Endothelial cell of umbilical vein (primary cell): Measurements from ENCODE around the gene SSC5D. TPM values are rescaled to one million over a fixed set of nuclear protein-coding genes. Genes with fewer than 3 reads are reported as not detected.

ENCODE experiments used
- BruUV-seq: library from RNA; stranded (reverse); fragments of 400-500 nt; replicated peaks from 2 replicates; lab custom pipeline; 2021; lab: Mats Ljungman, UMichigan
- CTCF ChIA-PET: fragments of 300-600, 350-600 bp; sonication (Branson Sonifier 250); formaldehyde crosslinking; loops from one replicate; lab custom pipeline; 2021; ENCODE audit warnings: antibody characterized with exemption, inconsistent platforms; lab: Charles Lee
- POLR2A ChIA-PET: fragments of 300-600, 350-600 bp; sonication (Branson Sonifier 250); formaldehyde crosslinking; loops from one replicate; lab custom pipeline; 2021; ENCODE audit warnings: antibody characterized with exemption, inconsistent platforms; lab: Charles Lee
- DNase-seq: peaks from one replicate; pipeline ENCODE4 v3.0.0-alpha.2; 2011; ENCODE audit warnings: low read depth, low spot score
- FAIRE-seq: peaks from 2 replicates; lab custom pipeline; 2011; peaks lifted over from hg19 to GRCh38; lab: Jason Lieb, UNC
- H2AFZ ChIP-seq: 2 replicates; pipeline ENCODE4 v1.6.0; 2012; ENCODE audit warnings: low read depth, low read length, control low read depth, inconsistent platforms
- H3K27ac ChIP-seq: 2 replicates; pipeline ENCODE4 v1.5.1; 2011; ENCODE audit warnings: low read depth, mild to moderate bottlenecking, control low read depth, low read length, moderate library complexity; ENCODE audit not compliant: insufficient read depth
- H3K27me3 ChIP-seq, 2 experiments: 2 replicates each; pipeline versions ENCODE4 v1.6.0 to v1.6.1; 2011; ENCODE audit warnings: low read length in 2 of 2, mixed read lengths in 1 of 2; ENCODE audit not compliant: control insufficient read depth in 2 of 2, insufficient read depth in 2 of 2
- H3K36me3 ChIP-seq, 2 experiments: 2 replicates in 1 of 2; 3 replicates in 1 of 2; pipeline ENCODE4 v1.5.1; 2011; ENCODE audit warnings: low read length in 2 of 2, mild to moderate bottlenecking in 1 of 2, moderate library complexity in 1 of 2; ENCODE audit not compliant: control insufficient read depth in 2 of 2, insufficient read depth in 2 of 2; ENCODE audit errors: extremely low read depth in 1 of 2
- H3K4me1 ChIP-seq: 3 replicates; pipeline ENCODE4 v1.5.1; 2011; ENCODE audit warnings: mild to moderate bottlenecking, low read length; ENCODE audit not compliant: control insufficient read depth, insufficient read depth; ENCODE audit errors: extremely low read depth
- H3K4me2 ChIP-seq: 2 replicates; pipeline ENCODE4 v1.6.1; 2011; ENCODE audit warnings: low read length, control low read depth, mixed read lengths; ENCODE audit not compliant: insufficient read depth
- H3K4me3 ChIP-seq, 3 experiments: fragments of 200-600 bp in 1 of 3; sonication (generic), shearing (Covaris generic) in 1 of 3; replicated peaks in 1 of 3; 2 replicates each; pipeline ENCODE4 v1.5.1; 2011 to 2016; ENCODE audit warnings: control low read depth in 3 of 3, low read length in 3 of 3, mild to moderate bottlenecking in 2 of 3, inconsistent platforms in 1 of 3, low read depth in 1 of 3, moderate library complexity in 1 of 3; ENCODE audit not compliant: insufficient read depth in 1 of 3
- H3K79me2 ChIP-seq: 2 replicates; pipeline ENCODE4 v1.6.0; 2012; ENCODE audit warnings: low read length, inconsistent platforms; ENCODE audit not compliant: control insufficient read depth, insufficient read depth
- H3K9ac ChIP-seq: replicated peaks from 2 replicates; pipeline ENCODE3; 2011; ENCODE audit warnings: low read length, control low read depth; ENCODE audit not compliant: insufficient read depth; ENCODE audit errors: extremely low read depth
- H3K9me1 ChIP-seq: replicated peaks from 3 replicates; pipeline ENCODE4 v1.6.0; 2011; ENCODE audit warnings: mild to moderate bottlenecking, low read length; ENCODE audit not compliant: control insufficient read depth, insufficient read depth; ENCODE audit errors: extremely low read depth
- H3K9me3 ChIP-seq: replicated peaks from 2 replicates; pipeline ENCODE4 v1.5.1; 2012; ENCODE audit warnings: low read length, inconsistent platforms; ENCODE audit not compliant: control insufficient read depth, insufficient read depth
- H4K20me1 ChIP-seq: replicated peaks from 2 replicates; pipeline ENCODE3; 2011; ENCODE audit warnings: mild to moderate bottlenecking, low read length; ENCODE audit not compliant: control insufficient read depth, insufficient read depth; ENCODE audit errors: extremely low read depth
- CTCF ChIP-seq, 2 donors: IDR thresholded peaks; 1 replicate in 1 of 2; 2 replicates in 1 of 2; pipeline ENCODE4 v1.5.1; 2011; ENCODE audit warnings: low read length in 2 of 2, mild to moderate bottlenecking in 2 of 2, moderate library complexity in 2 of 2, control low read depth in 1 of 2, inconsistent platforms in 1 of 2, low read depth in 1 of 2; ENCODE audit not compliant: insufficient read depth in 1 of 2; ENCODE audit errors: extremely low read depth in 1 of 2
- EZH2 ChIP-seq: IDR thresholded peaks from 2 replicates; pipeline ENCODE4 v1.6.1; 2012; ENCODE audit warnings: borderline replicate concordance, low read depth, mild to moderate bottlenecking, moderate library complexity, low read length, inconsistent platforms; ENCODE audit not compliant: severe bottlenecking
- FOS ChIP-seq: IDR thresholded peaks from 2 replicates; pipeline ENCODE4 v1.6.1; 2011; ENCODE audit warnings: mild to moderate bottlenecking, low read length, moderate library complexity, borderline replicate concordance; ENCODE audit not compliant: insufficient read depth
- GATA2 ChIP-seq: IDR thresholded peaks from 2 replicates; pipeline ENCODE4 v1.7.0; 2011; ENCODE audit warnings: low read depth, mild to moderate bottlenecking, moderate library complexity, mixed read lengths, low read length; ENCODE audit not compliant: insufficient read length, insufficient read depth
- JUN ChIP-seq: IDR thresholded peaks from 2 replicates; pipeline ENCODE4 v1.6.1; 2011; ENCODE audit warnings: borderline replicate concordance, low read depth; ENCODE audit not compliant: insufficient read length, insufficient read depth
- MAX ChIP-seq: IDR thresholded peaks from 2 replicates; pipeline ENCODE4 v1.6.1; 2011; ENCODE audit not compliant: insufficient read depth, insufficient read length
- MYC ChIP-seq: IDR thresholded peaks from one replicate; pipeline ENCODE4 v1.6.1; 2011; ENCODE audit warnings: mild to moderate bottlenecking, low read depth, low read length
- POLR2A ChIP-seq: IDR thresholded peaks from 2 replicates; pipeline ENCODE4 v1.6.1; 2012; ENCODE audit warnings: low read depth, mild to moderate bottlenecking, control low read depth, low read length
- POLR2AphosphoS5 ChIP-seq: IDR thresholded peaks from 2 replicates; pipeline ENCODE4 v1.6.1; 2012; ENCODE audit warnings: low read depth, mild to moderate bottlenecking, control low read depth, low read length, moderate library complexity; ENCODE audit not compliant: insufficient read depth
- dilution Hi-C: fragments of 300-500 bp; cut with MboI; formaldehyde crosslinking; loops from one replicate; pipeline ENCODE4 v1.15.0; 2019; ENCODE audit warnings: low sequenced_read_pairs; ENCODE audit not compliant: extremely low pct_ligation_motif_present
- intact Hi-C: fragments of 100-400 bp; cut with micrococcal nuclease; formaldehyde crosslinking; loops from one replicate; pipeline ENCODE4 v1.10.0; 2022
- polyA plus RNA-seq, 4 experiments: library from polyadenylated mRNA; depleted of rRNA in 3 of 4; stranded (reverse) in 3 of 4; unstranded in 1 of 4; fragments of >200 nt; gene quantifications; 2 replicates each; pipeline versions ENCODE4 v1.2.1 to v1.2.3, GENCODE V29; 2011 to 2012; ENCODE audit warnings: missing spikeins in 1 of 4
- total RNA-seq: library from RNA; stranded (reverse); gene quantifications from 2 replicates; pipeline ENCODE4 v1.2.3, GENCODE V29; 2021

SSC5D gene
- total and polyA plus RNA-seq, 2 donors (not counting 3 experiments of a cell fraction or from before 2014, with no cell fraction given): 0.47 to 1.3 TPM

- intact Hi-C loops: loop anchor here (5.0 kb wide), 1 partner anchor 143 kb away; the partner anchor contains the start of gene ZNF865
- Histone ChIP-seq H3K9me1 (no peaks in the 10 kb centered on the region), H2AFZ (no peak overlapping the region), H3K79me2 (no peaks in the 10 kb centered on the region), H3K36me3 (no peaks in the 10 kb centered on the region), H4K20me1 (no peaks in the 10 kb centered on the region), H3K4me3 (no peak overlapping the region), H3K27me3 (no peaks in the 10 kb centered on the region), H3K9ac (no peak overlapping the region), H3K4me1 (peaks cover 13% of the 10 kb centered on the region), H3K4me2 (no peak overlapping the region), H3K27ac (no peak overlapping the region), H3K9me3 (no peaks in the 10 kb centered on the region)
- dilution Hi-C loops: no loop called here
- FAIRE-seq (no peak), DNase-seq (no peak)
- ChIA-PET POLR2A (no interaction called here), CTCF (no interaction called here)
- BruUV-seq: no TSS peak
- no peak for TF ChIP-seq FOS
These were observed 24.1 kb upstream of the SSC5D start for GRCh38 chr19:55464039-55464661.

- Histone ChIP-seq H4K20me1 (no peaks in the 10 kb centered on the region), H2AFZ (no peak within 1 kb of the TSS), H3K9me1 (no peaks in the 10 kb centered on the region), H3K4me1 (peaks cover 13% of the 10 kb centered on the region), H3K9ac (no peak within 1 kb of the TSS), H3K27me3 (no peaks in the 10 kb centered on the region), H3K36me3 (no peaks in the 10 kb centered on the region), H3K4me2 (no peak within 1 kb of the TSS), H3K27ac (no peak within 1 kb of the TSS), H3K9me3 (no peaks in the 10 kb centered on the region), H3K4me3 (no peak within 1 kb of the TSS), H3K79me2 (no peaks in the 10 kb centered on the region)
- no TSS peak for BruUV-seq
- intact Hi-C loops: loop anchor here (5.0 kb wide), 1 partner anchor 143 kb away; the partner anchor contains the start of gene ZNF865
- TF ChIP-seq EZH2: no peak
- TF ChIP-seq MYC: no peak
- TF ChIP-seq POLR2AphosphoS5: no peak
- no peak for TF ChIP-seq POLR2A
- TF ChIP-seq FOS: no peak
- no peak for TF ChIP-seq JUN
- no peak for TF ChIP-seq CTCF (IDR thresholded peaks at IDR 0.05; ENCODE audit: extremely low read depth in 1 of 2, insufficient read depth in 1 of 2, low read depth in 1 of 2, low read length in 2 of 2)
- no peak for TF ChIP-seq GATA2
- TF ChIP-seq MAX: no peak
- dilution Hi-C loops: no loop called here
- POLR2A ChIA-PET: no interaction called here
- FAIRE-seq (no peak), DNase-seq (no peak)
- CTCF ChIA-PET: interaction anchor here (5.1 kb wide), 1 partner anchor 38 kb away, joined by 298 read pairs; no protein-coding TSS in a partner anchor
These were observed 23.6 kb upstream of the SSC5D start, which contains the start of gene C19orf85 for GRCh38 chr19:55464662-55465054. Gene C19orf85, minus strand, starts transcription at chr19:55464751. Its CDS starts 197 bp downstream, at chr19:55464554.
